ENCODE measurements around the gene KDM3A. TPM values are rescaled to one million over a fixed set of nuclear protein-coding genes. Genes with fewer than 3 reads are reported as not detected.
A peak's percentile ranks its signal among the peaks of the same experiment; 100 is the strongest.
"Not testable (repeated sequence)": the region's sequence is repeated elsewhere in the genome, so short reads cannot be mapped to it uniquely, and the experiment has no call there.

The KDM3A gene
- total RNA-seq, 1 experiment from 2014 or later, result 53.2 TPM

- in situ Hi-C loops (cut with HindIII; ENCODE audit: low sequenced_read_pairs), result no loop called here
- no peak for DNase-seq (ENCODE audit: low spot score)
Measured at GRCh38 chr2:86466306-86466705, 25.1 kb downstream of the KDM3A start.

GRCh38 chr2:86468162-86469033 is 27.2 kb downstream of the KDM3A start:
- in situ Hi-C loops (cut with HindIII; ENCODE audit: low sequenced_read_pairs), result no loop called here
- DNase-seq (ENCODE audit: low spot score), result no peak

DNA sequence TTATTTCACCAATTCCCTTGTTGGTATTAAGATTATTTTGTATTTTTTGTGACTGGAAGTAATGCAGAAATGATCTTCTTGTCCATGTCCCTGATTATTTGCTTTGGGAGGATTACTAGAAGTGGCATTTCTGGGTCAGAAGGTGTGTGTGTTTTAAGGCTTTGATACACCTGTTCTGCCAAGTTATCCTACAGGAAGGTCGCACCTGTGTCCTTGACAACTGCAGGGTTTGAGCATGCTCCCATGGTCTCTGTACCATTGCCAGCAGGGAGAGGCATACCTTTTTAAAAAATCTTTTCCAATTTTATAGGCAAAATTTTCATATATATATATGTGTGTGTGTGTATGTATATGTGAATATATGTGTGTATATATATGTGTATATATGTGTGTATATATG is 29.7 kb downstream of the KDM3A start:
- no peak for DNase-seq (ENCODE audit: low spot score)
- in situ Hi-C loops (cut with HindIII; ENCODE audit: low sequenced_read_pairs), result no loop called here

DNA sequence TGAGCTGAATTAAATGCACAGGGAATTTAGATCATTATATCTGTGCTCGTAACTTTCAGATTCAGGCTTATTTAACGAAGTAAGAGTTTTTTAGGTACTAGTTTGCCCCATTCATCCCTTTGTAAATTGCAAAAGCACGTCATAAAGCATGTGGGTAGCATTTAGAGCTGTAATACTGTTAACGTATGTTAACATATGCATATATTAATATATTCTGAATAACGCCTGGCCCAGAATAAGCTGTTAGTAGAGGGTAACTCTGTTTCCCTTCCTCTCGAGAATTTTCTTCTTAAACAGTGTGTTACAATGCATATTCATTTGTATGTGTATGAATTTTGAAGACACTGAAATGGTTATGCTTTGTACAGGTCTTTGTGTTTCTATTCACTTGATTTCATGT is 30.5 kb downstream of the KDM3A start:
- no peak for DNase-seq (ENCODE audit: low spot score)
- in situ Hi-C loops (cut with HindIII; ENCODE audit: low sequenced_read_pairs), result no loop called here

DNA sequence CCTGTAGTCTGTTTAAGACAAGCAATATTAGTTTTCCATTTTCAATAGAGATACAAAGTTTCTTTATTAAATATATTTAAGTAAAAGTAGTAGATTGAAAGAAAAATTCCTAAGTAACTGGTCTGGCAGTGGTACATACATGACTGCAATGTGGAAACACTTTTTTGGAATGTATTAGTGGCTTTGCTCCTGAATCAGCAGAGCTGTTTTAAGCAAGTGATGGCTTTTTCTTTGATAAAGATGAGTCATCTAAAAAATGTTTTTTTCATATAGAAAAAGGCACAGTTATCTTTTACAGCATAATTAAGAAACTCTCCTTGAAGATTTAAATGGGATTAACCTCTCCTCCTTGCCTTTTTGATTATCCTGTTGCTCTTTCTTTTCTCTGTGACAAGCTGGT is 34.9 kb downstream of the KDM3A start:
- in situ Hi-C loops (cut with HindIII; ENCODE audit: low sequenced_read_pairs), result no loop called here
- no peak for DNase-seq (ENCODE audit: low spot score)

DNA sequence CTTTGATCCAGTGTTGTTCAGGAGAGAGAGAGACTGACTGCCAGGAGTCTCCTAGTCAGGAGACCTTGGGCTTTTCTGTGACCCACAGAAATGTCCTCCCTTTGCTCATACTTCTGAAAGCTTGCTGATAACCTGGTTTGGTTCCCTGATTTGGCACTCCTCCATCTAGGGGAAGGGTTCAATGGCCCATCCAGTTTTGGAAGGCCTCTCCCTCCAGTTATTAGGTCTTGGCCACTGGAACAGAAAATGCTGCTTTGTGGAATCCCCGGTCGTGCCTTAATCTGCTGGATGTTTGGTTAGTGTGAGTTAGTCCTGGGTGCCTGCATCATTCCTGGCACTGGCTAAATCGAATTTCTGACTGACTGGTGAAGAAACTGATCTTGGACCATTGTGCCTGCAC is 35.7 kb downstream of the KDM3A start:
- DNase-seq (ENCODE audit: low spot score), result no peak
- in situ Hi-C loops (cut with HindIII; ENCODE audit: low sequenced_read_pairs), result no loop called here

DNA sequence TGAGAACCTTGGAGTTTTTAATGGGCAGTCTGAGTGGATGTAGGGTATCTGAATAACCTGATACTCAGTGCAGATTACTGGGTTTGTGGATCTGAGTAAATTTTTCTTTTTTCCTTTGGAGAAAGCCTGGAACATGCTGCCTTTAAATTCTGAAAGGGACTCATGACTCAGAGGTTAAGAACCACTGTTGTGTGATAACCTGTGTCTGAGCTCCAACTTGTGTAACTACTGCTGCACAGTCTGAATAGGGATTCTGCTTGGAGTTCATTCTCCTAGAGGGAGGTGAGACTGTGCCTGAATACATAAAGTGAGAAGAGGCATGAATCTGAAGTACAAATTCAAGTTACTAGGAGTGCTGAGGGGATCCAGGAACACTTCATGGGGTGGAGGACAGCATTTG is 36.2 kb downstream of the KDM3A start:
- in situ Hi-C loops (cut with HindIII; ENCODE audit: low sequenced_read_pairs), result no loop called here
- DNase-seq (ENCODE audit: low spot score), result no peak

DNA sequence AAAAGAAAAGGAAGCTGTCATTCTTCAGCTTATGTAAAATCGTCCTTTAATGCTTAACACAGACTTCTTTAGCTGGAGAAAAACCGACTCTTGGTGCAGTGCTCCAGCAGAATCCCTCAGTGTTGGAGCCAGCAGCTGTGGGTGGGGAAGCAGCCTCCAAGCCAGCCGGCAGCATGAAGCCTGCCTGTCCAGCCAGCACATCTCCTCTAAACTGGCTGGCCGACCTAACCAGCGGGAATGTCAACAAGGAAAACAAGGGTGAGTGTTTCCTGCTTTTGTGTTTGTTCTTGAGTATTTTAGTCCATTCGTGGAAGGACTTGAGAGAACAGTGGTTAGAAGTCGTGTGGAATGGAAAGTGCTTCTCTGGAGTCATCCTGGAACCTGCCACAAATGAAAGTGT is 38.9 kb downstream of the KDM3A start:
- peak; percentile 20 for DNase-seq (ENCODE audit: low spot score)
- in situ Hi-C loops (cut with HindIII; ENCODE audit: low sequenced_read_pairs), result no loop called here

DNA sequence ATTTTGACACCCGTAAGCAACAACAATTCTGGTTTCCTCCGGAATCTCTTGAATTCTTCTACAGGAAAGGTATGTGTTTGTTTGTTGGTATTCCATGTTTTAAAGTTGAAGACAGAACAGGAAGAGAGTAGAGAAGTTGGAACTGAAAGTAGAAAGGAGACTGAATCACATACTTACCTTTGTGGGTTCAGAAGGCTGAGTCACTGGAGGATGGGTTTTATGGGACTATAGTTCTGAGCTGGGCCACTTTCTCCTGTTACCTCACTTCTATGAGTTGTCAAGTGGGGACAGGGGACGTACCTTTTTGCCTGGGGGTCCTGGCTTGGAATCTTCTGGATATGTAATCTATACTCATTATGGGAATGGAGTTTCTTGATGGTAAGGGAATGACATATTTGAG is 40.9 kb downstream of the KDM3A start:
- in situ Hi-C loops (cut with HindIII; ENCODE audit: low sequenced_read_pairs), result no loop called here
- no peak for DNase-seq (ENCODE audit: low spot score)

- no peak for DNase-seq (ENCODE audit: low spot score)
- in situ Hi-C loops (cut with HindIII; ENCODE audit: low sequenced_read_pairs), result no loop called here
Measured at GRCh38 chr2:86484385-86484784, 43.2 kb downstream of the KDM3A start.

GRCh38 chr2:86485103-86485502 is 43.9 kb downstream of the KDM3A start:
- in situ Hi-C loops (cut with HindIII; ENCODE audit: low sequenced_read_pairs), result no loop called here
- DNase-seq (ENCODE audit: low spot score), result no peak

DNA sequence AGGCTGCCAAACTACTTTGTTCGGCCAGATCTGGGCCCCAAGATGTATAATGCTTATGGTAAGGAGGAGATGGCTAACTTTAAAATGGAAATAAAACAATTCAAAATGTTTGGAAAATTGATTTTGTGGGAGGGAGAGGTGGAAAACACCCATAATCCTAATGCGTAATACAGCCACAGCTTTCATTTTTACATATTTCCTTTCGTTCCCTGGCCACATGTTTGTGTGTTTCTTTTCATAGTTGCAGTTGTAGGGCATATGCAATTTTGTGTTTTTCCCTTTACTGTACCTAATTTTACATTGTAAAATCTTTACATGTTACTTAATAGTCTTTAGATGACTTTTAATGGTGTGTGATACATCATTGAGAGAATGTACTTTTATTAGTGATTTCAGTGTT is 44.6 kb downstream of the KDM3A start:
- in situ Hi-C loops (cut with HindIII; ENCODE audit: low sequenced_read_pairs), result no loop called here
- no peak for DNase-seq (ENCODE audit: low spot score)

- in situ Hi-C loops (cut with HindIII; ENCODE audit: low sequenced_read_pairs), result no loop called here
- DNase-seq (ENCODE audit: low spot score), result peak; percentile 54
Measured at GRCh38 chr2:86487062-86487461, 45.9 kb downstream of the KDM3A start.

GRCh38 chr2:86488561-86489250 is 47.5 kb downstream of the KDM3A start:
- in situ Hi-C loops (cut with HindIII; ENCODE audit: low sequenced_read_pairs), result no loop called here
- peak; percentile 70 for DNase-seq (ENCODE audit: low spot score)

GRCh38 chr2:86489542-86489941 is 48.4 kb downstream of the KDM3A start:
- DNase-seq (ENCODE audit: low spot score), result no peak
- in situ Hi-C loops (cut with HindIII; ENCODE audit: low sequenced_read_pairs), result no loop called here

DNA sequence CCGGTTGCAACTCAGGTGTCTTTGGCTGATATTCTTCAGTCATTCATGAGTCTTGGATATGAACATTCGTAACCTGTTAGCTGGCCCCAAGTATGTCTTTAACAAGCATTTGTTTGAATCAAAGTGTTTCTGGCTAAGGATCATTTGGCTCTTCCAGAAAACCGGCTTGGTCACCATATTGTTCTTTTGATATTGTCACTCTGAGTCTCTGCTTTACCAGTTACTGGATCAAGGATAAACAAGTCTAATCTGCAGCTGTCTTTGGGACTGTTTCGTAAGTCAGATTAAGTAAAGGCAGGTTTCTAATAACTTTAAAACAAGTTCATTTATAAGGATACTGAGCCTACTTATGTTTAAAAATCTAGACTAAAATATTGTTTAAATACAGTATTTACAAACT is 49.1 kb downstream of the KDM3A start:
- no peak for DNase-seq (ENCODE audit: low spot score)
- in situ Hi-C loops (cut with HindIII; ENCODE audit: low sequenced_read_pairs), result no loop called here

DNA sequence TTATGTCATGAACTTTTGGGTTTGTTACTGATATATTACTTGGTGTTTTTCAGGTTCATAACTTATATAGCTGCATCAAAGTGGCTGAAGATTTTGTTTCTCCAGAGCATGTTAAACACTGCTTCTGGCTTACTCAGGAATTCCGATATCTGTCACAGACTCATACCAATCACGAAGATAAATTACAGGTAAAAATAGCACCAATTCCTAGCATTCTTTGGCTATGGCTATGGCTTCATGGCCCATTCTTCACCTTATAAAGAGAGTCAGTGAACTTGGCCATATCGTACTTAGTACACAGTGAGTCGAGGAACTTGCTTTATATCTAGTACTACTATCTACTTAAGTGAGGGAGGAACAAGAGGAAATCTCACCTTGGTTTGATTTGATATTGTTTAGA is 49.9 kb downstream of the KDM3A start:
- DNase-seq (ENCODE audit: low spot score), result no peak
- in situ Hi-C loops (cut with HindIII; ENCODE audit: low sequenced_read_pairs), result no loop called here

GRCh38 chr2:86492048-86492453 is 50.9 kb downstream of the KDM3A start:
- no peak for DNase-seq (ENCODE audit: low spot score)
- in situ Hi-C loops (cut with HindIII; ENCODE audit: low sequenced_read_pairs), result no loop called here

GRCh38 chr2:86496391-86496790 is 55.2 kb downstream of the KDM3A start:
- DNase-seq (ENCODE audit: low spot score), result peak; percentile 32
- in situ Hi-C loops (cut with HindIII; ENCODE audit: low sequenced_read_pairs), result not testable (repeated sequence)

- in situ Hi-C loops (cut with HindIII; ENCODE audit: low sequenced_read_pairs), result no loop called here
- no peak for DNase-seq (ENCODE audit: low spot score)
Measured at GRCh38 chr2:86498468-86499260, 57.5 kb downstream of the KDM3A start.

All from G401 (cell line).